ENCODE measurements around the gene CD163L1.

CD163L1 gene

GRCh38 chr12:7352661-7353060, 91.3 kb downstream of the CD163L1 start:
- H2BK120ac ChIP-seq (ENCODE audit: low read depth, low read length), result no peak overlapping the region

GRCh38 chr12:7351177-7351576, 92.8 kb downstream of the CD163L1 start:
- no CpG with 5 or more reads among the region's 2 CpGs for WGBS, 2 donors (ENCODE audit: extremely low coverage in 2 of 2, insufficient read length in 2 of 2, insufficient replicate concordance in 1 of 2)
- no peaks in the 10 kb centered on the region for H3K79me1 ChIP-seq (ENCODE audit: low read depth, low read length)
- no peak for DNase-seq (ENCODE audit: low spot score)
- H3K27me3 ChIP-seq (ENCODE audit: control insufficient read depth in 3 of 3, insufficient read depth in 3 of 3, low read depth in 1 of 3, low read length in 3 of 3), result no peaks in the 10 kb centered on the region
- H4K91ac ChIP-seq (ENCODE audit: low read depth, low read length, poor library complexity), result no peak overlapping the region
- no peak overlapping the region for H3K4me3 ChIP-seq (ENCODE audit: low read length in 2 of 2)
- H3K23ac ChIP-seq (ENCODE audit: low read depth, low read length, poor library complexity), result no peak overlapping the region
- no peak overlapping the region for H3K9ac ChIP-seq (ENCODE audit: low read depth, low read length, poor library complexity)
- H3K14ac ChIP-seq (ENCODE audit: low read length), result no peak overlapping the region
- H4K8ac ChIP-seq (ENCODE audit: low read depth, low read length), result no peak overlapping the region
- H3K27ac ChIP-seq (replicated peaks; ENCODE audit: low read length), result no peak overlapping the region
- H2BK5ac ChIP-seq (ENCODE audit: low read length), result no peak overlapping the region
- H2AK5ac ChIP-seq (ENCODE audit: low read depth, low read length), result no peak overlapping the region
- no peak overlapping the region for H3K18ac ChIP-seq (ENCODE audit: low read length)
- H2AFZ ChIP-seq (ENCODE audit: low read length), result no peak overlapping the region
- H3K4me2 ChIP-seq (ENCODE audit: insufficient read depth, low read length, poor library complexity, severe bottlenecking), result no peak overlapping the region
- H2BK12ac ChIP-seq (ENCODE audit: low read length), result no peak overlapping the region
- no peaks in the 10 kb centered on the region for H3K36me3 ChIP-seq (replicated peaks in 1 of 2; ENCODE audit: control insufficient read depth in 2 of 2, insufficient read depth in 2 of 2, low read length in 2 of 2)
- no peaks in the 10 kb centered on the region for H3K4me1 ChIP-seq (ENCODE audit: control insufficient read depth in 2 of 2, insufficient read depth in 1 of 2, low read depth in 1 of 2, low read length in 2 of 2)
- no peaks in the 10 kb centered on the region for H3K9me3 ChIP-seq (replicated peaks in 1 of 2; ENCODE audit: control insufficient read depth in 2 of 2, insufficient read depth in 1 of 2, low read depth in 1 of 2, low read length in 2 of 2)
- no peak overlapping the region for H3K4ac ChIP-seq (ENCODE audit: low read length)
- no peak overlapping the region for H2BK120ac ChIP-seq (ENCODE audit: low read depth, low read length)
- no peak overlapping the region for H2BK15ac ChIP-seq (ENCODE audit: low read length)

More at GRCh38 chr12:7352661-7353060, 91.3 kb downstream of the CD163L1 start:
- H2AK5ac ChIP-seq (ENCODE audit: low read depth, low read length), result no peak overlapping the region
- no peak for DNase-seq (ENCODE audit: low spot score)
- no peak overlapping the region for H3K4me3 ChIP-seq (ENCODE audit: low read length in 2 of 2)
- no peaks in the 10 kb centered on the region for H3K4me1 ChIP-seq (ENCODE audit: control insufficient read depth in 2 of 2, insufficient read depth in 1 of 2, low read depth in 1 of 2, low read length in 2 of 2)
- no peaks in the 10 kb centered on the region for H3K79me1 ChIP-seq (ENCODE audit: low read depth, low read length)
- no peak overlapping the region for H3K18ac ChIP-seq (ENCODE audit: low read length)
- H4K8ac ChIP-seq (ENCODE audit: low read depth, low read length), result no peak overlapping the region
- no peaks in the 10 kb centered on the region for H3K36me3 ChIP-seq (replicated peaks in 1 of 2; ENCODE audit: control insufficient read depth in 2 of 2, insufficient read depth in 2 of 2, low read length in 2 of 2)
- H2BK15ac ChIP-seq (ENCODE audit: low read length), result no peak overlapping the region
- H3K4ac ChIP-seq (ENCODE audit: low read length), result no peak overlapping the region
- no peak overlapping the region for H3K14ac ChIP-seq (ENCODE audit: low read length)
- H2BK5ac ChIP-seq (ENCODE audit: low read length), result no peak overlapping the region
- no peaks in the 10 kb centered on the region for H3K27me3 ChIP-seq (ENCODE audit: control insufficient read depth in 3 of 3, insufficient read depth in 3 of 3, low read depth in 1 of 3, low read length in 3 of 3)
- H3K4me2 ChIP-seq (ENCODE audit: insufficient read depth, low read length, poor library complexity, severe bottlenecking), result no peak overlapping the region
- no peak overlapping the region for H3K27ac ChIP-seq (replicated peaks; ENCODE audit: low read length)
- no peak overlapping the region for H3K9ac ChIP-seq (ENCODE audit: low read depth, low read length, poor library complexity)
- H3K9me3 ChIP-seq (replicated peaks in 1 of 2; ENCODE audit: control insufficient read depth in 2 of 2, insufficient read depth in 1 of 2, low read depth in 1 of 2, low read length in 2 of 2), result no peaks in the 10 kb centered on the region
- no peak overlapping the region for H2AFZ ChIP-seq (ENCODE audit: low read length)
- no peak overlapping the region for H4K91ac ChIP-seq (ENCODE audit: low read depth, low read length, poor library complexity)
- H3K23ac ChIP-seq (ENCODE audit: low read depth, low read length, poor library complexity), result no peak overlapping the region
- no peak overlapping the region for H2BK12ac ChIP-seq (ENCODE audit: low read length)

- H3K14ac ChIP-seq (ENCODE audit: low read length), result no peak overlapping the region
- no CpG with 5 or more reads among the region's 4 CpGs for WGBS, 2 donors (ENCODE audit: extremely low coverage in 2 of 2, insufficient read length in 2 of 2, insufficient replicate concordance in 1 of 2)
- no peak overlapping the region for H2BK120ac ChIP-seq (ENCODE audit: low read depth, low read length)
- no peak overlapping the region for H2BK5ac ChIP-seq (ENCODE audit: low read length)
- H3K36me3 ChIP-seq (replicated peaks in 1 of 2; ENCODE audit: control insufficient read depth in 2 of 2, insufficient read depth in 2 of 2, low read length in 2 of 2), result no peaks in the 10 kb centered on the region
- H4K8ac ChIP-seq (ENCODE audit: low read depth, low read length), result no peak overlapping the region
- no peak overlapping the region for H3K4ac ChIP-seq (ENCODE audit: low read length)
- no peak overlapping the region for H2BK15ac ChIP-seq (ENCODE audit: low read length)
- no peak overlapping the region for H3K18ac ChIP-seq (ENCODE audit: low read length)
- no peak overlapping the region for H2AFZ ChIP-seq (ENCODE audit: low read length)
- peaks cover 0 to 2% of the 10 kb centered on the region in 2 donors for H3K9me3 ChIP-seq (replicated peaks in 1 of 2; ENCODE audit: control insufficient read depth in 2 of 2, insufficient read depth in 1 of 2, low read depth in 1 of 2, low read length in 2 of 2)
- no peak overlapping the region for H3K27ac ChIP-seq (replicated peaks; ENCODE audit: low read length)
- DNase-seq (ENCODE audit: low spot score), result no peak
- no peaks in the 10 kb centered on the region for H3K27me3 ChIP-seq (ENCODE audit: control insufficient read depth in 3 of 3, insufficient read depth in 3 of 3, low read depth in 1 of 3, low read length in 3 of 3)
- H3K4me1 ChIP-seq (ENCODE audit: control insufficient read depth in 2 of 2, insufficient read depth in 1 of 2, low read depth in 1 of 2, low read length in 2 of 2), result no peaks in the 10 kb centered on the region
- H3K4me3 ChIP-seq (ENCODE audit: low read length in 2 of 2), result no peak overlapping the region
- no peak overlapping the region for H2AK5ac ChIP-seq (ENCODE audit: low read depth, low read length)
- H3K4me2 ChIP-seq (ENCODE audit: insufficient read depth, low read length, poor library complexity, severe bottlenecking), result no peak overlapping the region
- no peak overlapping the region for H3K9ac ChIP-seq (ENCODE audit: low read depth, low read length, poor library complexity)
- no peak overlapping the region for H3K23ac ChIP-seq (ENCODE audit: low read depth, low read length, poor library complexity)
- H4K91ac ChIP-seq (ENCODE audit: low read depth, low read length, poor library complexity), result no peak overlapping the region
- no peaks in the 10 kb centered on the region for H3K79me1 ChIP-seq (ENCODE audit: low read depth, low read length)
- H2BK12ac ChIP-seq (ENCODE audit: low read length), result no peak overlapping the region
Measured at GRCh38 chr12:7349418-7349817, 94.5 kb downstream of the CD163L1 start.

GRCh38 chr12:7346551-7347225, 97.3 kb downstream of the CD163L1 start:
- no peaks in the 10 kb centered on the region for H3K36me3 ChIP-seq (replicated peaks in 1 of 2; ENCODE audit: control insufficient read depth in 2 of 2, insufficient read depth in 2 of 2, low read length in 2 of 2)
- H3K79me1 ChIP-seq (ENCODE audit: low read depth, low read length), result no peaks in the 10 kb centered on the region
- H2BK120ac ChIP-seq (ENCODE audit: low read depth, low read length), result no peak overlapping the region
- no peak overlapping the region for H3K18ac ChIP-seq (ENCODE audit: low read length)
- H3K4me3 ChIP-seq (ENCODE audit: low read length in 2 of 2), result no peak overlapping the region
- H4K8ac ChIP-seq (ENCODE audit: low read depth, low read length), result no peak overlapping the region
- H3K9ac ChIP-seq (ENCODE audit: low read depth, low read length, poor library complexity), result no peak overlapping the region
- H4K91ac ChIP-seq (ENCODE audit: low read depth, low read length, poor library complexity), result no peak overlapping the region
- H3K9me3 ChIP-seq (replicated peaks in 1 of 2; ENCODE audit: control insufficient read depth in 2 of 2, insufficient read depth in 1 of 2, low read depth in 1 of 2, low read length in 2 of 2), result peaks cover 0 to 5% of the 10 kb centered on the region in 2 donors
- H3K4ac ChIP-seq (ENCODE audit: low read length), result no peak overlapping the region
- no peak overlapping the region for H3K4me2 ChIP-seq (ENCODE audit: insufficient read depth, low read length, poor library complexity, severe bottlenecking)
- no peak overlapping the region for H2AK5ac ChIP-seq (ENCODE audit: low read depth, low read length)
- no CpG with 5 or more reads among the region's 6 CpGs for WGBS, 2 donors (ENCODE audit: extremely low coverage in 2 of 2, insufficient read length in 2 of 2, insufficient replicate concordance in 1 of 2)
- H2BK12ac ChIP-seq (ENCODE audit: low read length), result no peak overlapping the region
- H3K27me3 ChIP-seq (ENCODE audit: control insufficient read depth in 3 of 3, insufficient read depth in 3 of 3, low read depth in 1 of 3, low read length in 3 of 3), result no peaks in the 10 kb centered on the region
- H3K27ac ChIP-seq (replicated peaks; ENCODE audit: low read length), result no peak overlapping the region
- H2BK15ac ChIP-seq (ENCODE audit: low read length), result no peak overlapping the region
- H3K23ac ChIP-seq (ENCODE audit: low read depth, low read length, poor library complexity), result no peak overlapping the region
- H3K4me1 ChIP-seq (ENCODE audit: control insufficient read depth in 2 of 2, insufficient read depth in 1 of 2, low read depth in 1 of 2, low read length in 2 of 2), result no peaks in the 10 kb centered on the region
- DNase-seq (ENCODE audit: low spot score), result no peak
- no peak overlapping the region for H2AFZ ChIP-seq (ENCODE audit: low read length)
- no peak overlapping the region for H2BK5ac ChIP-seq (ENCODE audit: low read length)
- H3K14ac ChIP-seq (ENCODE audit: low read length), result no peak overlapping the region

Data from neuronal stem cell (in vitro differentiated cells).